ENCODE measurements around the gene SLC9B1.
"Not testable (repeated sequence)": the region's sequence is repeated elsewhere in the genome, so short reads cannot be mapped to it uniquely, and the experiment has no call there.

The SLC9B1 gene

GRCh38 chr4:103011378-103012025 lies 8.0 kb downstream of the SLC9B1 start:
- DNase-seq (ENCODE audit: low read depth in 2 of 2), result no peak

- no peak for DNase-seq (ENCODE audit: low read depth in 2 of 2)
Measured at GRCh38 chr4:103010804-103011203, 8.7 kb downstream of the SLC9B1 start.

- DNase-seq (ENCODE audit: low read depth in 2 of 2), result no peak
Measured at GRCh38 chr4:103008875-103009729, 10.4 kb downstream of the SLC9B1 start.

GRCh38 chr4:103002551-103002950 lies 17.0 kb downstream of the SLC9B1 start:
- DNase-seq (ENCODE audit: low read depth in 2 of 2), result no peak

GRCh38 chr4:102994803-102995202 lies 24.7 kb downstream of the SLC9B1 start:
- no peak for DNase-seq (ENCODE audit: low read depth in 2 of 2)

- DNase-seq (ENCODE audit: low read depth in 2 of 2), result not testable (repeated sequence)
Measured at GRCh38 chr4:102993985-102994384, 25.5 kb downstream of the SLC9B1 start.

GRCh38 chr4:102988429-102989020 lies 31.0 kb downstream of the SLC9B1 start:
- DNase-seq (ENCODE audit: low read depth in 2 of 2), result no peak

- DNase-seq (ENCODE audit: low read depth in 2 of 2), result no peak
Measured at GRCh38 chr4:102981005-102981404, 38.5 kb downstream of the SLC9B1 start.

GRCh38 chr4:102961813-102962212 lies 57.7 kb downstream of the SLC9B1 start:
- DNase-seq (ENCODE audit: low read depth in 2 of 2), result not testable (repeated sequence)

GRCh38 chr4:102959496-102959895 lies 60.0 kb downstream of the SLC9B1 start:
- no peak for DNase-seq (ENCODE audit: low read depth in 2 of 2)

GRCh38 chr4:102945066-102945465 lies 74.4 kb downstream of the SLC9B1 start:
- DNase-seq (ENCODE audit: low read depth in 2 of 2), result no peak

GRCh38 chr4:102938063-102938462 lies 81.4 kb downstream of the SLC9B1 start:
- not testable (repeated sequence) for DNase-seq (ENCODE audit: low read depth in 2 of 2)

GRCh38 chr4:102935716-102936115 lies 83.8 kb downstream of the SLC9B1 start:
- DNase-seq (ENCODE audit: low read depth in 2 of 2), result no peak

GRCh38 chr4:102919697-102920096 lies 99.8 kb downstream of the SLC9B1 start:
- DNase-seq (ENCODE audit: low read depth in 2 of 2), result not testable (repeated sequence)

- no peak for DNase-seq (ENCODE audit: low read depth in 2 of 2)
Measured at GRCh38 chr4:102918859-102919258, 100.6 kb downstream of the SLC9B1 start.

GRCh38 chr4:102901804-102902203 lies 117.7 kb downstream of the SLC9B1 start:
- no peak for DNase-seq (ENCODE audit: low read depth in 2 of 2)

GRCh38 chr4:102897610-102898009 lies 121.9 kb downstream of the SLC9B1 start:
- not testable (repeated sequence) for DNase-seq (ENCODE audit: low read depth in 2 of 2)

- not testable (repeated sequence) for DNase-seq (ENCODE audit: low read depth in 2 of 2)
Measured at GRCh38 chr4:102896547-102896946, 123.0 kb downstream of the SLC9B1 start.

- DNase-seq (ENCODE audit: low read depth in 2 of 2), result not testable (repeated sequence)
Measured at GRCh38 chr4:102889866-102890265, 129.6 kb downstream of the SLC9B1 start.

- not testable (repeated sequence) for DNase-seq (ENCODE audit: low read depth in 2 of 2)
Measured at GRCh38 chr4:102888570-102888969, 130.9 kb downstream of the SLC9B1 start.

- no peak for DNase-seq (ENCODE audit: low read depth in 2 of 2)
Measured at GRCh38 chr4:102883278-102883677, 136.2 kb downstream of the SLC9B1 start.

GRCh38 chr4:102881343-102881742 lies 138.2 kb downstream of the SLC9B1 start:
- DNase-seq (ENCODE audit: low read depth in 2 of 2), result no peak

GRCh38 chr4:102878901-102879300 lies 140.6 kb downstream of the SLC9B1 start:
- DNase-seq (ENCODE audit: low read depth in 2 of 2), result no peak
